MV-4-11 (cell line): Measurements from ENCODE around the gene SCD.
"Not testable (repeated sequence)": the region's sequence is repeated elsewhere in the genome, so short reads cannot be mapped to it uniquely, and the experiment has no call there.

Experiments
- DNase-seq: peaks from one replicate; lab custom pipeline; 2025; lab: John Stamatoyannopoulos, UW

The SCD gene

GRCh38 chr10:100346765-100347567 is at the start of gene SCD:
TSS of gene SCD (plus strand) at chr10:100347233. CDS start at chr10:100347505, 272 bp downstream.
- peak; percentile 95 for DNase-seq

DNA sequence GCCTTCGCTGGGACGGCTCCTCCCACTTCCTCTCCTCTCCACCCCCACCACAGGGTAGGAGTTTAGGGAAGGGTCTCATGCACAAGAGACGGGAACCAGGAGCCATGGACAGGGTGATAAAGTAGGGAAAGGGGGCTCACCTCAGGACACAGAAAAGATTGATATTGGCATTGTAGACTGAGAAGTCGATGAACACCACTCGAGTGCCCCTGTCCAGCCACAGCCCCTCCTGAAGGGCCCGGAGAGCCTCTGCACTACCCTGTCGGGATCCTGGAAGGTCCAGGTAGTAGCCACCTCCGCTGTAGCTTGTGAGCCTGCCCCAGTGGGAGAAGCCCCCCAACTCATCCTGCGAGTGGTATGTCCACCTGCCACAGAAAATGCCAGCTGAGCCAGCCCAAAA is 49.8 kb upstream of the SCD start:
- no peak for DNase-seq

- not testable (repeated sequence) for DNase-seq
Observed at GRCh38 chr10:100301123-100301522, 45.9 kb upstream of the SCD start.

GRCh38 chr10:100303724-100304319 is 43.2 kb upstream of the SCD start:
- peak; percentile 10 for DNase-seq

GRCh38 chr10:100304414-100304813 is 42.6 kb upstream of the SCD start:
- no peak for DNase-seq

DNA sequence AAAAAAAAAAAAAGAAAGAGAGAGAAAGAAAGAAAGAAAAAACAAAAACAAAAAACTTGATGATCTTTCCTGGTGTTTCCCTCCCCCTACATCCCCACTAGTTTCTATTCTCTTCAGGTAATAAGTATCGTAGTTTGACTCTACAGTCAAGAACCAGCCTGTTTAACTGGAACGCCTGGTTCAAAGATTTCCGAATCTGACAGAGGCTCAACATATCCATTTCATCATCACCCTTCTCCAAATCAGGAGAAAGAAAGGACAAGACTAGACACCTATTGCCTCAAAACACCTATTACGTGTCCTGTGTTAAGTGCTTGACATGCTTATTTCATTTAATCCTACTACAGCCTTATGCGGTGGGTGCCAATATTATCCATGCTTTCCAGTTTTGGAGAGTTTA is 40.2 kb upstream of the SCD start:
- no peak for DNase-seq

GRCh38 chr10:100307684-100308083 is 39.3 kb upstream of the SCD start:
- DNase-seq: no peak

DNA sequence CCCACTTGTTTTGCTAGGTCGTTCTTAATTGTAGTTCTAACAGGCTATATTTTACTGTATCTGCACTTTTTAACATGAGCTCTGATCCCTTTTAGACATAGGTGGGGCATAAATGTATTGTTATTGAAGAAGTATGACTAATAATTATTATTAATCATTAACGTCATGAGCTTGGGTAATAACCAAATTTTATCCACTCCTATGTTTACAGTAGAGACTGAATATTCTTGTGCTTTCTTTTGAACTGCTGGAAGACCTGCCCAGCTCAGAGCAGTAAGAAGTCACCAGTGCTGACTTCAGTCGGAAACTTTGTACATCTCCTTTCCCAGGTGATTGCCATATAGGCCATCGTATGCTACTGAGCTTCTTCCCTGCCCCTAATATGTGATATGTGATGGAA is 35.7 kb upstream of the SCD start:
- DNase-seq: no peak

GRCh38 chr10:100315615-100316014 is 31.4 kb upstream of the SCD start:
- DNase-seq: no peak

GRCh38 chr10:100318207-100318606 is 28.8 kb upstream of the SCD start:
- no peak for DNase-seq

- no peak for DNase-seq
Observed at GRCh38 chr10:100319707-100320402, 27.2 kb upstream of the SCD start.

DNA sequence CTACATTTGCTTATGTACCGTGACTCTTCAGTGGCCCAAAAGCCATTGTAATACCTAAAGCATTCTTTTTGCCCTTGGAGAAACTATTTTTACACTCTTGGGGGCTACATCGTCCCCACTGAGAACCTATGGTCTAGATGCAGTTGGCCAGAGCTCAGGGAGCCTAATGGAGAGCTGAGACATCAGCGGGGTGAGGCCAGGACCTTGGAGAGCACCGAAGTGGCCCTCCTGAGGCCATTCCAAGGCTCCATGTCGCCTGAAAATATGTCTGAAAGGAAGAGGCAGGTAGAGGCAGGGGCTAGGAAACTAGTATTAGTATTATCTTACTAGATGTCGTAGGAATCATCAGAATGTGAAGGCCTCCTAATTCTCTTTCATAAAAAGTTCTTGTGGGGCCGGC is 21.9 kb upstream of the SCD start:
- DNase-seq: no peak

DNA sequence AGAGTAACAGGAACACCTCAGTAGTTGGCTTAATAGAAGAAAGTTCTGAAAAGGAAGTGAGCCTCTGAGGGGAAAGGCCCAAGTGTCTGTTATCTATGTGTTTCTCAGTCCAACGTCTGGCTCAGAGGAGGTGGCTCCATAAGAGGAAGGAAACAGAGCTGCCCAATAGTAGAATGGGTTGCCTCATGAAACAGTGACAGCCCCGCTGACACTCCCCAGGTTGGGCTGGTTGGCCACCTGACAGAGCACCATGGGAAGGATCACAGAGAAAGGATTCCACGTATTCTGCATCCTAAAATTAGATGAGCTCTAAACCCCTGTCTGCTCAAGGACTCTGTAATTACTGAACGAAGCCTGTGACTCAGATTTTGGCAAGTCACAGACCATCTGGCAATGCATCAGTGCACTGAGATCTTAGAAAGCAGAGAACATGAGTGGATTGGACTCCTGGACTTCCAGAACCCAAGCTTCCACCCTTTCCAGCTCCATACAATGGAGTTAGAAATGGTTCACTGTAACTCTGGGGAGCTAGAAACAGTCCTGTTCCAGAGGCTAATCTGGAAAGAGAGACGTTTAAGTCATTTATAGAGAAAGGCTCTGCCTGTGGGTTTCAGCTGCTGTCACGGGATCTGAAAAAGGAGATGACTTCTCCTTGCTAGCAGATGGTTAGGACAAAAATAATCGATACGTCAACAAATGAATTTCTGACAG is 19.9 kb upstream of the SCD start:
- DNase-seq: peak; percentile 94

DNA sequence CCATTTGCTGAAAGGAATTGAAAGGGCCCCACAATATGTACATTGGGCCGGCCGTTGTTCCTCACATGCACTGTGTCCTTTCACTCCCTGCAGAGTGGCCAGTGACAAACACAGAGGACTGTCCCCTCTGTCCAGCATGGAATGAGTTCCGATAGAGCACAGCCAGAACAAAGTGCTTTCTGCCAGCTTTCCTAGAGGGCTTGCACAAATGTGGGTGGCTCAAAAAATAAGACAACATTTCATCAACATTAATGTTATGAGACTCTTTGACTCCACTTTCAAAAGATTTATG is 19.4 kb upstream of the SCD start:
- DNase-seq: no peak

DNA sequence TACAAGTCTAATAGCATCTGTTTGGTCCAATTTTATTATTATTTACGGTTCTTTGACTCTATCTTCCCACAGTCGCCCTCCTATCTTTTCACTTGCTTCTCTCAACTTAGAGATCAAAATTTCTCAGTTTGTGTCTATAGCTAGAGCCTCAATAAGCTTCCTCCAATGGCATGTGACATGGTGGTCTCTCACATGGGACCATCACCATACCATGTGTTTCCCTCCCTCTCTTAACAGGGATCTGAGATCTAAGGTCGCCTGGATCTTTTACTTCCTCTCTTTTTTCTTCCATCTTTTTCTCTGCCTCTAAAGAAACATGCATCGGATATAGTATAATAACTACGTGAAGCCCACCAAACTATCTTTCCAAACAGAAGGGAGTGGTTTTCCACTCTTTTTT is 18.8 kb upstream of the SCD start:
- no peak for DNase-seq

- DNase-seq: no peak
Observed at GRCh38 chr10:100330079-100330478, 17.0 kb upstream of the SCD start, which contains the start of gene PKD2L1. TSS of gene PKD2L1 (minus strand) at chr10:100330228. CDS start at chr10:100330103, 125 bp downstream.

DNA sequence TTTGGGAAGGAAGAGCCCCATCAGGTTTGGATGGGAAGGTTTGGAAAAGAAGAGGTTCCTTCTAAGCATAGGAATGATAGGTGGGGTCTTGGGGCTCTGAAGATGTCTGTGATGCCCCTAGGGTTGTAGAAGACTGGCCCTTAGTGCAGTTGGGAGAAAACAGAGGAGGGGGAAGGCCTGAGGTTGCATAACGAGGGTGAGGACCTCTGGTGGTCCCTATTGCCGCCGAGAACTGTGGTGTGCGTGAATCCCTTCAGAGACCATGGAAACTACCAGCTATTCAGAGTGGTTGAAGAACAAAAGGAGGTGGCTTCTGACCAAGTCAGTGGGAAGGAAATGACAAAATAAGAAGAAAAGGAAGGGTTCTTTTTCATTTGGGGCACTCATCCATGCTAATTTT is 13.9 kb upstream of the SCD start:
- DNase-seq: no peak

- DNase-seq: no peak
Observed at GRCh38 chr10:100333661-100334440, 13.2 kb upstream of the SCD start.

DNA sequence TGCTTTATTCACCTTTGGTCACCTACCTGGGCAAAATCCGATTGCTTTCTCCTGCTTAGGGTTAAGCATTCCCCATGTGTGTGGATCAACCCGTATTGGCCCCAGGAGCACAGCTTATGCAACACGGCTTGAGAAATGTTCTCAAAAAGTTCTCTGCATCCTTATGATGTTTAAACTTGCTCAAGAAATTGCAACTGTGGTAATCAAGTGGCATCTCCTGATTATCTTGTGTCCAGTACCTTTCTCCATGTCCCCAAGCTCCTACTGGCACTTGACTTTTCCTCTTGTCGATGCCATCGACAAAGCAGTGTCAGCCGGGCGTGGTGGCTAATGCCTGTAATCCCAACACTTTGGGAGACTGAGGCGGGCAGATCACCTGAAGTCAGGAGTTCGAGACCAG is 12.3 kb upstream of the SCD start:
- DNase-seq: no peak

DNA sequence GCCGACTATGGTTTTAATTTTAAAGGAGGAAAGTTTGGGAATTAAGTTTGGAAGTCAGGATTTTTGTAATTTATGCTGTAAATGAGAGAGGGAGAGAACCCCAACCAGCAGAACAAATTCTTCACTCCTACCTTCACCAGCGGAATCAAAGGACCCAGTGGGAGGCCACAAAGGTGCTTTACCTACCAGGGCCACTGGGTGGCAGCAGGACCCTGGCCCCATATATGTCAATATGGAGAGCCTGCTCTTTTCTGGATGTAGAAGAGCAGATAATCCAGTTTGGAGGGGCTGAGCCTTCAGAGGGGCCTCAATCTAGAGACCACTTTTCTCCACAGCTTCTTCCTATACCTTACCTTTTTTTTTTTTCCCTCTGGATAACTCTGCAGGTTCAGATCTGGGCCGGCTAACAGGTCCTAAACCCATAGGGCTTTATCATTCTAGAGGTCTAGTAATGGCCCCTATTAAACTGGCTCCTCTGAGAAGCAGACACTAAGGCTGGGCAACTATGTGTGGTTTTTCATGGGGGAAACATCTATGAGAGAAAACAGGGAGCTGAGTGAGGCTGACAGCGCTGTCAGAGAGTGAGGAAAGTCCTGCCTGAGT is 8.5 kb upstream of the SCD start:
- peak; percentile 57 for DNase-seq

DNA sequence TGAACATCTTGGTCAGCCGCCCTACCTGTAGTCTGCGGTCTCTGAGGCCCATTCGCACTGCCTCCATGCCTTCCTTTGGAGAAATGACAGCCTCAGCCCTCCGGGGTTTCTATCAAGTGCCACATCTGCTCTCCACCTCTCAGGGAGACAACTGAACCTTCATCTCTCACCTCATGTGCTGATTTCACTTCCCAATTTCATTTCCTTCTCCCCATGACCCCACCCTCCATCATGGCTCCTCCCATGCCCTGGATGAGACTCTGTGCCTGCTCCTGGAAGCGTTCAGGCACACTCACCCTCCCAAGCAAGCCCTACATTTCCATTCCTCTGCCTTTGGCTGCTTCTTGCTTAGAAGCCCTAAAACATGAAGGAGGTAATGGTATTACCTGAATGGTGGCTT is 7.8 kb upstream of the SCD start:
- DNase-seq: peak; percentile 88
